Ishikawa (cell line): ENCODE measurements around the gene ANKRD65.

Experiments used
- CEBPB ChIP-seq: IDR thresholded peaks from 2 replicates; pipeline ENCODE4 v1.6.1; 2012
- CREB1 ChIP-seq: IDR thresholded peaks from 2 replicates; pipeline ENCODE4 v1.6.1; 2012; ENCODE audit warnings: low read depth
- EGR1 ChIP-seq: IDR thresholded peaks from 2 replicates; pipeline ENCODE4 v1.6.1; 2012
- EP300 ChIP-seq: IDR thresholded peaks from 2 replicates; pipeline ENCODE4 v1.6.1; 2012; ENCODE audit warnings: borderline replicate concordance
- FOXM1 ChIP-seq: IDR thresholded peaks from 2 replicates; pipeline ENCODE4 v1.6.1; 2012; ENCODE audit warnings: low read depth, borderline replicate concordance
- NFIC ChIP-seq: IDR thresholded peaks from 2 replicates; pipeline ENCODE4 v1.6.1; 2012
- RAD21 ChIP-seq: IDR thresholded peaks from 2 replicates; pipeline ENCODE4 v1.6.1; 2012; ENCODE audit warnings: low read depth
- TAF1 ChIP-seq: IDR thresholded peaks from 2 replicates; pipeline ENCODE4 v1.6.1; 2012; ENCODE audit warnings: low read depth, mild to moderate bottlenecking
- TCF12 ChIP-seq: IDR thresholded peaks from 2 replicates; pipeline ENCODE4 v1.6.1; 2012; ENCODE audit warnings: low read depth
- TEAD4 ChIP-seq: IDR thresholded peaks from 2 replicates; pipeline ENCODE4 v1.6.1; 2012
- YY1 ChIP-seq: IDR thresholded peaks from 2 replicates; pipeline ENCODE4 v1.6.1; 2012; ENCODE audit warnings: low read depth
- ZBTB7A ChIP-seq: IDR thresholded peaks from 2 replicates; pipeline ENCODE4 v1.6.1; 2012; ENCODE audit warnings: low read depth
- TF ChIP-seq, protein P1 (sequence below): IDR thresholded peaks from 2 replicates; pipeline ENCODE4 v1.6.1; 2012
- TF ChIP-seq, protein P2 (sequence below): IDR thresholded peaks from 2 replicates; pipeline ENCODE4 v1.6.1; 2012; ENCODE audit warnings: low read depth, mild to moderate bottlenecking
- TF ChIP-seq, protein P3 (sequence below): IDR thresholded peaks from 2 replicates; pipeline ENCODE4 v1.6.1; 2012

ANKRD65 gene

DNA sequence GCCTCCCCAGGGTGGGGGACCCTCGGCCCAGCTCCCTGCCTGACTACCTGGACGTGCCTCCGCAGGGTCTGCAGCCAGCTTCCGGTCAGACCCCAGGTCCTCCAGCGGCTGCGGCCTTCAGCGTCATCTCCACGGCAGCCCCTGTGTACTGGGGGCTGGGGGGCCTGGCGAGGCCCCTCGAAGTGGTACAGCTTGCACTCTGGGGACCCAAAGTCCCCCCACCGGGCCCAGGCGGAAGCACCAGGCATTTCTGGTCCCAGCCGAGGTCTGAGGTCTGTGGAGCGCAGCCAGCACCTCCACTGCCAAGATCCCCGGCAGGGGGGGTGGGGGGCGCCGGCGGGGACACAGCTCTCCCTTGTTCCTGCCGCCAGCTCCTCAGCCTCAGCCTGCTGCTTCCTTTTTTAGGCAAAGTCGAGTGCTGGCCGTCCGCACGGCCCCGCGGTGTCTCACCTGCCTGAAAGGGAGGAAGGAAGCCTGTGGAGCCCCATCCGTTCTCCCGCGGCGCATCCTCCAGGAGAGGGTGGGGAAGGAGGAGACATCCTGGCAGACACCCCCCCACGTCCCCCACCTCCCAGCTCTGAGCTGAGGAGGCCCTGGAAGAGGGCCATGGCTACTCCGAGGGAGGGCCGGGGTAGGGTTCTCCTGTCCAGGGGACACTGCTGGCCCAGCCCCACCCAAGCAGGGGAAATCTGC is 13.2 kb upstream of the ANKRD65 start:
- TF ChIP-seq, protein P1, sequence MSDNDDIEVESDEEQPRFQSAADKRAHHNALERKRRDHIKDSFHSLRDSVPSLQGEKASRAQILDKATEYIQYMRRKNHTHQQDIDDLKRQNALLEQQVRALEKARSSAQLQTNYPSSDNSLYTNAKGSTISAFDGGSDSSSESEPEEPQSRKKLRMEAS, result peak; percentile 4; the same call in 1 of the 2 replicates
- peak; percentile 74 for TF ChIP-seq ZBTB7A
- TF ChIP-seq CEBPB, result no peak
- TF ChIP-seq RAD21, result no peak

DNA sequence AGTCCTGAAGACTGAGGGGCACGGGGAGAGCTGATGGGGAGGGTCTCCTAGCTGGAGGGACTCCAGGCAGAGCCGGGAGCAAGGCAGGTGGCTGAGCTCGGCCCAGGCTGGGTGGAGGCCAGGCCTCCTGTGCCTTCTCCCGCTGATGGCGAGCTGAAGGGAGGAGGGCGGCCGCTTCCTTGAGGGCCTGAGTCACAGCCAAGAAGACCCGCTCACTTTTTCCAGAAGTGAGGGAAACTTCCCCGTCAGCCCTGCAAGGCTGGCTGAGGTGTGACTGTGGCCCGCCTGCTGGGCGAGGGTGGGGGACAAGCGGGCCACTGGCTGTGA is 12.7 kb upstream of the ANKRD65 start:
- no peak for TF ChIP-seq TCF12
- TF ChIP-seq EGR1, result no peak
- TF ChIP-seq, protein P1, result peak; percentile 8; the same call in 1 of the 2 replicates

DNA sequence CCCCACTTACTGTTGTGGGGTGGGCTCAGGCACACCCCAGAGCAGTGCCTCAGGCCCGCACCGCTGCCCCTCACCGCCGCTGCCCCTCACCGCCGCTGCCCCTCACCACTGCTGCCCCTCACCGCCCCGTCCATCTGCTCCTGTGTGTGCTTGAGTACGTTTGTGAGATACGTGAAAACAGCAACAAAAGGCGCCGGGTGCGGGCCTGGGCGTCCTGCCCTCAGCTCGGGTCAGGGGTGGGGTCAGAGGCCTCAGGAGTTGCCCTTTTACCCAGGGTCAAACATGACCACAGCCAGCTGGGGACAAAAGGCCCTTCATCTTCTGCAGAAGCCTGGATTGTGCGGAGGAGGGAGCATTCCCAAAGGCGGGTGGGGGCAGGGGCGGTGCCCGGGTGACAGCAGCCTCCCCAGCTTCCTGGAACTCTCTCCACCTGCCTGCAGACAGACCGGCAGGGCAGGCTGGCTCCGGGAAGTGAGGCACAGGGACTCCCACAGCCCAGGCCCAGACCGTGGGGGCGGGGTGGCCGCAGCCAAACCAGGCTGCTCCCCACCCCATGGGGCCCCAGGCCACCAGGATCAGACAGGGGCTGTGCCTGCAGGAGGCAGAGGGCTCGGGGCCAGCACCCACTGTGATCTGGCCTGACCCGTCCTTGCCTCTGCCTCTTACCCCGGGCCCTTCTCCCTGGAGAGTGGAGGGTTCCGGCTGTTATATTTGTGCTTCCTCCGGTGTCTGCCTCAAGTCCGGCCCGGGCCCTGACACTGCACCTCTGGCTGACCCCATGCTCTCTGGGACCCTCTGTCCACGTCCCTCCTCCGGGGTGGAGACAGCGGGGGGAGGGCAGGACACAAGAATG is 12.1 kb upstream of the ANKRD65 start:
- TF ChIP-seq, protein P2, sequence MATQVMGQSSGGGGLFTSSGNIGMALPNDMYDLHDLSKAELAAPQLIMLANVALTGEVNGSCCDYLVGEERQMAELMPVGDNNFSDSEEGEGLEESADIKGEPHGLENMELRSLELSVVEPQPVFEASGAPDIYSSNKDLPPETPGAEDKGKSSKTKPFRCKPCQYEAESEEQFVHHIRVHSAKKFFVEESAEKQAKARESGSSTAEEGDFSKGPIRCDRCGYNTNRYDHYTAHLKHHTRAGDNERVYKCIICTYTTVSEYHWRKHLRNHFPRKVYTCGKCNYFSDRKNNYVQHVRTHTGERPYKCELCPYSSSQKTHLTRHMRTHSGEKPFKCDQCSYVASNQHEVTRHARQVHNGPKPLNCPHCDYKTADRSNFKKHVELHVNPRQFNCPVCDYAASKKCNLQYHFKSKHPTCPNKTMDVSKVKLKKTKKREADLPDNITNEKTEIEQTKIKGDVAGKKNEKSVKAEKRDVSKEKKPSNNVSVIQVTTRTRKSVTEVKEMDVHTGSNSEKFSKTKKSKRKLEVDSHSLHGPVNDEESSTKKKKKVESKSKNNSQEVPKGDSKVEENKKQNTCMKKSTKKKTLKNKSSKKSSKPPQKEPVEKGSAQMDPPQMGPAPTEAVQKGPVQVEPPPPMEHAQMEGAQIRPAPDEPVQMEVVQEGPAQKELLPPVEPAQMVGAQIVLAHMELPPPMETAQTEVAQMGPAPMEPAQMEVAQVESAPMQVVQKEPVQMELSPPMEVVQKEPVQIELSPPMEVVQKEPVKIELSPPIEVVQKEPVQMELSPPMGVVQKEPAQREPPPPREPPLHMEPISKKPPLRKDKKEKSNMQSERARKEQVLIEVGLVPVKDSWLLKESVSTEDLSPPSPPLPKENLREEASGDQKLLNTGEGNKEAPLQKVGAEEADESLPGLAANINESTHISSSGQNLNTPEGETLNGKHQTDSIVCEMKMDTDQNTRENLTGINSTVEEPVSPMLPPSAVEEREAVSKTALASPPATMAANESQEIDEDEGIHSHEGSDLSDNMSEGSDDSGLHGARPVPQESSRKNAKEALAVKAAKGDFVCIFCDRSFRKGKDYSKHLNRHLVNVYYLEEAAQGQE, result no peak
- TF ChIP-seq TCF12 (peak; percentile 87), FOXM1 (no peak), CEBPB (no peak), CREB1 (no peak), NFIC (peak; percentile 61; the same call in 1 of the 2 replicates), EP300 (peak; percentile 68; the same call in 1 of the 2 replicates), TEAD4 (peak; percentile 69), EGR1 (peak; percentile 72), ZBTB7A (0 out of 2 replicates have a peak, but pooled peaks have one; percentile 24), YY1 (no peak), TAF1 (peak; percentile 41; the same call in 1 of the 2 replicates), RAD21 (peak; percentile 7; the same call in 1 of the 2 replicates)
- TF ChIP-seq, protein P1, result peak; percentile 74
- TF ChIP-seq, protein P3, sequence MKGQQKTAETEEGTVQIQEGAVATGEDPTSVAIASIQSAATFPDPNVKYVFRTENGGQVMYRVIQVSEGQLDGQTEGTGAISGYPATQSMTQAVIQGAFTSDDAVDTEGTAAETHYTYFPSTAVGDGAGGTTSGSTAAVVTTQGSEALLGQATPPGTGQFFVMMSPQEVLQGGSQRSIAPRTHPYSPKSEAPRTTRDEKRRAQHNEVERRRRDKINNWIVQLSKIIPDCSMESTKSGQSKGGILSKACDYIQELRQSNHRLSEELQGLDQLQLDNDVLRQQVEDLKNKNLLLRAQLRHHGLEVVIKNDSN, result no peak

DNA sequence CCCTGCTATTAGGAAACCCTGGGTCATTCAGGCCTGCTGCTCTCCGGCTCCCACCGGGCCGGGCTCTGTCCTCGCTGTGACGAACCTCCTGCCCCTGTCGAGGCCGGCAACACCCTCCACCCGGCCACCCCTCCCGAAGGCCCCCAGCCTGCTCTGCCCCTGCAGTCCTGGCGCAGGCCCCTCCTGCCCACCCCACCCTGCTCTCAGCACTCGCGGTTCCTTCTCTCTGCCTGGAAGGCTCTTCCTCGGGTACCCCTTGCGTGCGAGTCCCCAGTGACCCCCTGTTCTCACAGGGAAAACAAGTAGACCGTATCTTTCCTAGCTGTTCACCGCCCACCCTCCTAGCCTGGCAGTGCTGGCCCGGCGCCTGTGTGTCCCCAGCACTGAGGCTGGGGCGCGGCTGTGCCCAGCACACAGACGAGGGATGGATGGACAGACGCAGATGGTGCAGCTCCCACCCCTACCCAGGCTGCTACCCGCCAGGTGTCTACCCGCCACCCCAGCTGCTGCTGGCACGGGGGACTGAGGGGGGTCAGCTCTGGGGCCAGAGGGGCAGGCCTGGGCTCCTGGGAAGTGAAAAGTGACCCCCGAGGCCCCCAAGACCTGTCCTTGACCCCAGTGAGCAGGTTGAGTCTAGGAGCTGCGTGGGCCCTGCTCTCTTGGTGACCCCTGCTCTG is 11.3 kb upstream of the ANKRD65 start:
- TF ChIP-seq RAD21 (no peak), TCF12 (no peak)

DNA sequence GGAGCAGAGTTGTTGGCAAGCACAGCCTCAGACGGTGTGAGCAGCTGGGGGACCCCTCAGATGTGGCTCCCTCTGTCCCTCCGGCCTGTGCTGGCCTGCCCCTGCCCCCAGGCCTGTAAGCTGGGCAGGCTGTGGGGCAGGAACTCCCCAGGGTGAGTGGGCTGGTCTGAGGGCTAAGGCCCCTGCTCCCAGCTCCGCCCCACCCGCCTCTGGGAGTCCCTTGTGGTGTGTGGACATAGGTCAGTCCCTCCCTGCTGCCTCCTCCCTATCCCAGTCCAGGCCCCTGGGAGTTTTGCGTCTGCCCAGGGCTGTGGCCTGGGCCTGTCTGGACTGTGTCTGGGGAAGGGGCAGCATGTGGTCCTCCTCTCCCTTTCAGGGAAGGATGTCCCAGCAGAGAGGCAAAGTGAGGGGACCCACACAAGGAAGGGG is 10.8 kb upstream of the ANKRD65 start:
- TF ChIP-seq CREB1, result no peak
- no peak for TF ChIP-seq CEBPB
- TF ChIP-seq RAD21, result no peak
- TF ChIP-seq, protein P3, result no peak
- TF ChIP-seq YY1, result no peak
- TF ChIP-seq EGR1, result no peak
- no peak for TF ChIP-seq NFIC
- TF ChIP-seq, protein P2, result no peak
- no peak for TF ChIP-seq TEAD4
- TF ChIP-seq EP300, result no peak
- TF ChIP-seq FOXM1, result no peak
- TF ChIP-seq, protein P1, result no peak
- no peak for TF ChIP-seq ZBTB7A
- TF ChIP-seq TAF1, result no peak
- TF ChIP-seq TCF12, result no peak
